ENCODE data around the gene CGNL1. TPM values are rescaled to one million over a fixed set of nuclear protein-coding genes. Genes with fewer than 3 reads are reported as not detected.

The CGNL1 gene
- total RNA-seq, 2 experiments from 2014 or later = not detected

- Mint-ChIP-seq H3K9me3 (ENCODE audit: insufficient read depth) (no peaks in the 10 kb centered on the region), H3K4me3 (no peak overlapping the region), H3K27ac (no peak overlapping the region), H3K36me3 (ENCODE audit: low read depth) (no peaks in the 10 kb centered on the region), H3K27me3 (ENCODE audit: low read depth) (no peaks in the 10 kb centered on the region), H3K4me1 (ENCODE audit: low read depth) (no peaks in the 10 kb centered on the region)
- no peak for ATAC-seq
- ChIA-PET CTCF (interaction anchor here (2.5 kb wide), 1 partner anchor 10 kb away, joined by 8 read pairs; no protein-coding TSS in a partner anchor), POLR2A (no interaction called here)
- no peak for DNase-seq
Measured at GRCh38 chr15:57549935-57550334, 173.6 kb downstream of the CGNL1 start.

GRCh38 chr15:57550640-57551039 is 174.3 kb downstream of the CGNL1 start:
- H3K9me3 Mint-ChIP-seq (ENCODE audit: insufficient read depth) = no peaks in the 10 kb centered on the region
- no peaks in the 10 kb centered on the region for H3K4me1 Mint-ChIP-seq (ENCODE audit: low read depth)
- H3K27me3 Mint-ChIP-seq (ENCODE audit: low read depth) = no peaks in the 10 kb centered on the region
- no peak overlapping the region for H3K4me3 Mint-ChIP-seq
- DNase-seq (no peak), ATAC-seq (no peak)
- CTCF ChIA-PET = interaction anchor here (2.5 kb wide), 1 partner anchor 9 kb away, joined by 8 read pairs; no protein-coding TSS in a partner anchor
- H3K36me3 Mint-ChIP-seq (ENCODE audit: low read depth) = no peaks in the 10 kb centered on the region
- H3K27ac Mint-ChIP-seq = no peak overlapping the region
- POLR2A ChIA-PET = no interaction called here

- POLR2A ChIA-PET = no interaction called here
- H3K36me3 Mint-ChIP-seq (ENCODE audit: low read depth) = no peaks in the 10 kb centered on the region
- CTCF ChIA-PET = interaction anchor here (0.8 to 2.7 kb wide), 3 partner anchors 8 to 105 kb away, joined by 3 to 14 read pairs (median 8); no protein-coding TSS in a partner anchor
- no peaks in the 10 kb centered on the region for H3K4me1 Mint-ChIP-seq (ENCODE audit: low read depth)
- peaks cover 2% of the 10 kb centered on the region for H3K27me3 Mint-ChIP-seq (ENCODE audit: low read depth)
- no peak overlapping the region for H3K4me3 Mint-ChIP-seq
- no peaks in the 10 kb centered on the region for H3K9me3 Mint-ChIP-seq (ENCODE audit: insufficient read depth)
- ATAC-seq = no peak
- H3K27ac Mint-ChIP-seq = no peak overlapping the region
- no peak for DNase-seq
Measured at GRCh38 chr15:57551715-57552677, 175.7 kb downstream of the CGNL1 start.

GRCh38 chr15:57552678-57553334 is 176.5 kb downstream of the CGNL1 start:
- H3K4me3 Mint-ChIP-seq = no peak overlapping the region
- ATAC-seq = no peak
- no peaks in the 10 kb centered on the region for H3K4me1 Mint-ChIP-seq (ENCODE audit: low read depth)

DNA sequence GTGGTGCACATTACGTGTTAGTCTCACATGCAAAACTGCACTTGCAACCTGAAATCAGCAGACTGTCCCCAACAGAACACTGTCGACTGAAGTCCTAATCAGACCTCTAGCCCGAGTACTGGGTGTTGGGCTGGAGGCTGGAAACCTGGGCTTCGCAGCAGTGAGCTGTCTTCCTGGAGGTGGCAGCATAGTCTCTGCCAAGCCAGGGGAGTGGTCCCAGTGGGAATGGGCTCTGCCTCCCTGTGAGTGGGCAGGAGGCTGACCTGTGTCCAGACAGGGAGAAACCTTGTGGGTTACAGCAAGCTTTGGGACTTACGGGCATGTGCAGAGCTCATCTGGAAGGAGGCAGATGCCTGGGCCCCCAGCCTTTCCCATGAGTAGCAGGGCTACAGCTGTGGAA is 177.2 kb downstream of the CGNL1 start:
- H3K4me1 Mint-ChIP-seq (ENCODE audit: low read depth) = no peaks in the 10 kb centered on the region
- CTCF ChIA-PET = interaction anchor here (2.7 kb wide), 1 partner anchor 11 kb away, joined by 14 read pairs; no protein-coding TSS in a partner anchor

More at GRCh38 chr15:57552678-57553334, 176.5 kb downstream of the CGNL1 start:
- ChIA-PET CTCF (interaction anchor here (2.7 kb wide), 1 partner anchor 11 kb away, joined by 14 read pairs; no protein-coding TSS in a partner anchor), POLR2A (no interaction called here)
- Mint-ChIP-seq H3K27me3 (ENCODE audit: low read depth) (peaks cover 2% of the 10 kb centered on the region), H3K9me3 (ENCODE audit: insufficient read depth) (no peaks in the 10 kb centered on the region), H3K36me3 (ENCODE audit: low read depth) (no peaks in the 10 kb centered on the region), H3K27ac (no peak overlapping the region)
- no peak for DNase-seq

GRCh38 chr15:57554063-57554811 is 177.9 kb downstream of the CGNL1 start:
- ChIA-PET CTCF (no interaction called here), POLR2A (no interaction called here)
- no peak for DNase-seq
- no peak for ATAC-seq
- H3K27ac Mint-ChIP-seq = no peak overlapping the region
- peaks cover 5% of the 10 kb centered on the region for H3K27me3 Mint-ChIP-seq (ENCODE audit: low read depth)
- H3K4me1 Mint-ChIP-seq (ENCODE audit: low read depth) = no peaks in the 10 kb centered on the region
- no peaks in the 10 kb centered on the region for H3K9me3 Mint-ChIP-seq (ENCODE audit: insufficient read depth)
- H3K36me3 Mint-ChIP-seq (ENCODE audit: low read depth) = no peaks in the 10 kb centered on the region
- H3K4me3 Mint-ChIP-seq = no peak overlapping the region

More for the DNA sequence above, 177.2 kb downstream of the CGNL1 start:
- Mint-ChIP-seq H3K4me3 (no peak overlapping the region), H3K9me3 (ENCODE audit: insufficient read depth) (no peaks in the 10 kb centered on the region), H3K27ac (no peak overlapping the region), H3K27me3 (ENCODE audit: low read depth) (peaks cover 2% of the 10 kb centered on the region), H3K36me3 (ENCODE audit: low read depth) (no peaks in the 10 kb centered on the region)
- DNase-seq (no peak), ATAC-seq (no peak)
- POLR2A ChIA-PET = no interaction called here

DNA sequence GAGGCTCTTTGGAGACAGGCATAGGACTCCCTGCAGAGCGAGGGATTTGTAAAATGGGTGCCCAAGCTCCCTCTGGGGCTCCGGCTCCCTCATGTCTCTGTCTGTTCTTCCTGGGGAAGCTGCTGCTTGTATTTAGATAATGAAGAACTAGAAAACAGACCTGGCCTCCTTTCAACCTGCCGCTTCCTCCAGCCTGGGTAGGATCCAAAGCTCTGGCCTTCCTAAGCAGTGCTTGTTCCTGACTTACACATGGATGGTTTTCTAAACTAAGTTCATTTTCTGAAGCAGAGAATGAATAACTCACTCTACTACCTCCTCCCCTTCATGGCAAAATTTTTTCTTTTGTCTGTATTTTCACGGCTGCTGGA is 178.5 kb downstream of the CGNL1 start:
- Mint-ChIP-seq H3K4me1 (ENCODE audit: low read depth) (no peaks in the 10 kb centered on the region), H3K36me3 (ENCODE audit: low read depth) (no peaks in the 10 kb centered on the region), H3K9me3 (ENCODE audit: insufficient read depth) (no peaks in the 10 kb centered on the region), H3K27ac (no peak overlapping the region), H3K27me3 (ENCODE audit: low read depth) (peaks cover 5% of the 10 kb centered on the region), H3K4me3 (no peak overlapping the region)
- no peak for DNase-seq
- ATAC-seq = no peak
- CTCF ChIA-PET = interaction anchor here (1.3 to 1.5 kb wide), 2 partner anchors 12 to 27 kb away, joined by 3 to 4 read pairs; no protein-coding TSS in a partner anchor
- POLR2A ChIA-PET = interaction anchor here (0.5 kb wide), 1 partner anchor 79 kb away, joined by 3 read pairs; no protein-coding TSS in a partner anchor

DNA sequence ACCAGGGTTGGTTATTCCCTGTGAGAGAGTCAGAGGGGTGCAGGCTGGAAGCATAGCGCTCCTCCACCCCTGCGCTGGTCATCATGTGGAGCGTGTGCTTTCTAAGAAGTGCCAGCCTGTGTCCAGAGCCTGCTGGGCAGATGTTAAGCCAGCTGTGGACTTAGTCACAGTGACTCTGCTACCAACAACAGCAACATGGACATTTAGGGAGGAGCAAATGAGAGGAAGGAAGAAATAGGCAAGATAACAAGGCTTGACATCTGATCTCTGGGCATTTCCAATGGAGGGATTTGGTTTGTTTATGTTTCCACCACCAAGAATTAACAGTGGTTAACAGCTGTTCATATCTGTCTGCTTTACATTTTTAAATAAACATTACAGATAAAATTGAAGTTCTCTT is 179.0 kb downstream of the CGNL1 start:
- ATAC-seq (no peak), DNase-seq (no peak)
- no peak overlapping the region for H3K27ac Mint-ChIP-seq
- no peaks in the 10 kb centered on the region for H3K36me3 Mint-ChIP-seq (ENCODE audit: low read depth)
- H3K27me3 Mint-ChIP-seq (ENCODE audit: low read depth) = peaks cover 5% of the 10 kb centered on the region
- H3K4me1 Mint-ChIP-seq (ENCODE audit: low read depth) = peaks cover 2% of the 10 kb centered on the region
- POLR2A ChIA-PET = interaction anchor here (0.5 kb wide), 1 partner anchor 79 kb away, joined by 3 read pairs; no protein-coding TSS in a partner anchor
- no peaks in the 10 kb centered on the region for H3K9me3 Mint-ChIP-seq (ENCODE audit: insufficient read depth)
- CTCF ChIA-PET = interaction anchor here (1.3 to 1.5 kb wide), 2 partner anchors 13 to 28 kb away, joined by 3 to 4 read pairs; no protein-coding TSS in a partner anchor
- H3K4me3 Mint-ChIP-seq = no peak overlapping the region

DNA sequence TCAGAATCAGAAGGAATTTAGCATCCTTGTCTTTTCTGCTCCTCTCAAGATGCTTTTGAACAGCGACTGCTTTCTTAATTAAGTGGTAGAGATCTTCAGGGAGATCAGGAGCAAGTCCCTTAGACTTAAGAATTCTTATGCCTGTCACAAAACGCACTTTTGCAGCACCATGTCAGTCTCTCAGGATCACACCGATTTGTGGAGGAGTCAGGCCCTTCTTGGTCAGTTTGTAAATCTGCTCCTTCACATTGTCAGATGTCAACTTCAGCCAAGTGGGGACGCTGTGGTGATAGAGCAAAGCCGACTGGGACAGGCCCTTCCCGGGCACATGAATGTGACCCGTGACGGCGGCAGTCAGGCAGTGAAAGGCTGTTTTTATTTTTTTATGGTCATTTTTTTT is 179.7 kb downstream of the CGNL1 start:
- Mint-ChIP-seq H3K4me3 (no peak overlapping the region), H3K4me1 (ENCODE audit: low read depth) (peaks cover 2% of the 10 kb centered on the region), H3K9me3 (ENCODE audit: insufficient read depth) (no peaks in the 10 kb centered on the region), H3K36me3 (ENCODE audit: low read depth) (no peaks in the 10 kb centered on the region), H3K27me3 (ENCODE audit: low read depth) (peaks cover 5% of the 10 kb centered on the region), H3K27ac (no peak overlapping the region)
- ATAC-seq = no peak
- ChIA-PET POLR2A (no interaction called here), CTCF (interaction anchor here (1.3 to 1.5 kb wide), 2 partner anchors 14 to 28 kb away, joined by 3 to 4 read pairs; no protein-coding TSS in a partner anchor)
- no peak for DNase-seq

GRCh38 chr15:57557267-57557666 is 181.0 kb downstream of the CGNL1 start:
- no peak overlapping the region for H3K27ac Mint-ChIP-seq
- POLR2A ChIA-PET = no interaction called here
- no peaks in the 10 kb centered on the region for H3K36me3 Mint-ChIP-seq (ENCODE audit: low read depth)
- H3K4me3 Mint-ChIP-seq = no peak overlapping the region
- no peaks in the 10 kb centered on the region for H3K9me3 Mint-ChIP-seq (ENCODE audit: insufficient read depth)
- no peak for DNase-seq
- H3K27me3 Mint-ChIP-seq (ENCODE audit: low read depth) = peaks cover 5% of the 10 kb centered on the region
- ATAC-seq = no peak
- CTCF ChIA-PET = no interaction called here
- peaks cover 11% of the 10 kb centered on the region for H3K4me1 Mint-ChIP-seq (ENCODE audit: low read depth)

DNA sequence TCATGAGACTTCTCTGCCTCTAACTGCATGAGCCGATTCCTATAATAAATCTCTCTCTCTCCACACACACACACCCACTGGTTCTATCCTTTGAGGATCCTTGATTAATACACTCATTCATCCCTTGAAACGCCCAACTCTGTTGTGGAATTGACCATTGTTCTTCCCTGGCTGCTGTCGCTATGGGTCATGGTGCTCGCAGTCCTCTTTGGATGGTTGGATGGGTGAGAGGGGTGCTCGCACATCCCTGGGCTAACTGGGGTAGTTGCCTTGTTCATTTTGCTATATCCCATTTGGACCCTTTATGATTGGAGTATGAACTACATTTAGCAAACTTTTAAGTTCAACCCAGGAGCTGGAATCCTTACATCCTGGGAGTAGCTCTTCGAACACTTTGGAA is 181.5 kb downstream of the CGNL1 start:
- no peaks in the 10 kb centered on the region for H3K36me3 Mint-ChIP-seq (ENCODE audit: low read depth)
- CTCF ChIA-PET = no interaction called here
- H3K27ac Mint-ChIP-seq = no peak overlapping the region
- peaks cover 17% of the 10 kb centered on the region for H3K4me1 Mint-ChIP-seq (ENCODE audit: low read depth)
- H3K9me3 Mint-ChIP-seq (ENCODE audit: insufficient read depth) = no peaks in the 10 kb centered on the region
- peaks cover 5% of the 10 kb centered on the region for H3K27me3 Mint-ChIP-seq (ENCODE audit: low read depth)
- POLR2A ChIA-PET = no interaction called here
- no peak for ATAC-seq
- no peak for DNase-seq
- no peak overlapping the region for H3K4me3 Mint-ChIP-seq

Data from activated CD8-positive, alpha-beta T cell treated with anti-CD3 and anti-CD28 coated beads, Interleukin-2, amount 10 ng/mL, durations not matched to agents 7 days and 5 days (primary cell).